Heart left ventricle (tissue), 16 donors: ENCODE measurements around the gene KIF27. TPM values are rescaled to one million over a fixed set of nuclear protein-coding genes. Genes with fewer than 3 reads are reported as not detected.

ENCODE experiments used
- ATAC-seq, 4 donors: fragments of 200-7000 bp; cut with Tn5 transposase; one replicate each; pipeline ENCODE4 v1.9.1; 2020 to 2022; ENCODE audit warnings: moderate library complexity in 4 of 4, mild to moderate bottlenecking in 3 of 4, moderate number of reproducible peaks in 1 of 4
- DNase-seq, 5 donors: peaks; one replicate each; pipeline ENCODE4 v3.0.0-alpha.2; 2020
- H3K27ac ChIP-seq, 12 donors: fragments of 200-600 bp; sonication (generic) in 4 of 12; one replicate each; pipeline versions ENCODE4 v1.5.0 to v1.8.0; 2016 to 2022; ENCODE audit warnings: mild to moderate bottlenecking in 2 of 12
- H3K27me3 ChIP-seq, 9 donors: fragments of 200-600 bp; sonication (generic) in 2 of 9; one replicate each; pipeline versions ENCODE4 v1.5.1 to v1.8.0; 2016 to 2022; ENCODE audit warnings: mild to moderate bottlenecking in 3 of 9
- H3K36me3 ChIP-seq, 9 donors: fragments of 200-600 bp; sonication (generic) in 2 of 9; one replicate each; pipeline versions ENCODE4 v1.5.0 to v1.8.0; 2018 to 2022; ENCODE audit warnings: mild to moderate bottlenecking in 2 of 9
- H3K4me1 ChIP-seq, 12 donors: fragments of 200-600 bp; sonication (generic) in 4 of 12; one replicate each; pipeline versions ENCODE4 v1.5.0 to v1.8.0; 2016 to 2022; ENCODE audit warnings: mild to moderate bottlenecking in 3 of 12
- H3K4me3 ChIP-seq, 12 donors: fragments of 200-600 bp; sonication (generic) in 4 of 12; one replicate each; pipeline versions ENCODE4 v1.5.0 to v1.8.0; 2017 to 2022; ENCODE audit warnings: mild to moderate bottlenecking in 9 of 12, moderate library complexity in 4 of 12
- H3K9me3 ChIP-seq, 12 donors: fragments of 200-600 bp; sonication (generic) in 4 of 12; one replicate each; pipeline versions ENCODE4 v1.5.0 to v1.8.0; 2016 to 2022; ENCODE audit warnings: mild to moderate bottlenecking in 1 of 12
- POLR2A ChIP-seq, 2 donors: fragments of 450-650 bp; IDR thresholded peaks; one replicate each; pipeline ENCODE4 v1.6.1; 2017; ENCODE audit warnings: antibody characterized with exemption in 2 of 2, mild to moderate bottlenecking in 2 of 2, moderate library complexity in 2 of 2
- WGBS, 4 donors: extraction: QIAGEN DNeasy Blood & Tissue Kit in 2 of 4; methylation state at CpG; one replicate each; pipeline versions ENCODE4 v1.1.5 to v1.1.7; 2013 to 2018; 5-methylcytosine and 5-hydroxymethylcytosine counted together
- intact Hi-C, 10 donors: fragments of 100-400 bp; cut with DNase I; formaldehyde crosslinking; loops; one replicate each; pipeline versions ENCODE4 v1.11.1 to v1.14.2; 2022
- long read RNA-seq, 3 donors: library from polyadenylated mRNA; unstranded; transcript quantifications; one replicate each; pipeline ENCODE4 v2.0.0, GENCODE V29; 2020 to 2021
- polyA plus RNA-seq, 2 donors: library from polyadenylated mRNA; stranded (reverse); fragments of 200-250 nt; gene quantifications; one replicate each; pipeline ENCODE4 v1.2.3, GENCODE V29; 2013
- total RNA-seq, 9 donors: library from RNA; depleted of rRNA in 2 of 9; stranded (reverse); fragments of >200 nt in 2 of 9; fragmentation: NEBNext Ultra II Directional in 3 of 9; extraction: Animal tissue kit (Norgen Biotek cat#: 25700) in 3 of 9; gene quantifications; one replicate each; pipeline versions ENCODE4 v1.1.0 to v1.2.4, GENCODE V29; 2016 to 2023
- TF ChIP-seq, protein P1 (sequence below), 12 donors: fragments of 200-600 bp; sonication (generic) in 4 of 12; IDR thresholded peaks; one replicate each; pipeline versions ENCODE4 v1.5.0 to v1.8.0; 2018 to 2022; ENCODE audit warnings: antibody characterized with exemption in 12 of 12, mild to moderate bottlenecking in 5 of 12
- donor health status: ischemic (EF 13 %, LVEDD 7.1; RV severe dilation, severe dysfunction).
- donor health status: healthy with polysubstance abuse.
- donor health status: DM: no; HTN: yes; CAD: no.
- donor health status: DM: no; HTN: no; CAD: no.
- donor health status: ischemic (EF 25% LVEDD 6.9; RV normal size, moderate dysfunction).
- donor health status: ischemic (EF 25% LVEDD 5.7; RV mildly dilated, moderate dysfunction).
- donor health status: healthy.
- donor health status: DM: yes; HTN: yes; CAD: no.
- donor health status: ischemic (EF 35%, LVEDD 5.7; RV mildly dilated, moderate dysfunction).
- donor health status: nonischemic (EF 11% LVEDD 7.7; RV severe dilation, severe dysfunction).
- donor health status: DM: yes; HTN: yes; CAD: no.
- donor health status: PGD.
- donor health status: ischemic (EF 29% LVEDD 5.4; RV normal size, mild dysfunction).
- donor health status: nonischemic (EF 23%, LVEDD 6.1; RV moderate dilation, normal function).

The KIF27 gene, protein sequence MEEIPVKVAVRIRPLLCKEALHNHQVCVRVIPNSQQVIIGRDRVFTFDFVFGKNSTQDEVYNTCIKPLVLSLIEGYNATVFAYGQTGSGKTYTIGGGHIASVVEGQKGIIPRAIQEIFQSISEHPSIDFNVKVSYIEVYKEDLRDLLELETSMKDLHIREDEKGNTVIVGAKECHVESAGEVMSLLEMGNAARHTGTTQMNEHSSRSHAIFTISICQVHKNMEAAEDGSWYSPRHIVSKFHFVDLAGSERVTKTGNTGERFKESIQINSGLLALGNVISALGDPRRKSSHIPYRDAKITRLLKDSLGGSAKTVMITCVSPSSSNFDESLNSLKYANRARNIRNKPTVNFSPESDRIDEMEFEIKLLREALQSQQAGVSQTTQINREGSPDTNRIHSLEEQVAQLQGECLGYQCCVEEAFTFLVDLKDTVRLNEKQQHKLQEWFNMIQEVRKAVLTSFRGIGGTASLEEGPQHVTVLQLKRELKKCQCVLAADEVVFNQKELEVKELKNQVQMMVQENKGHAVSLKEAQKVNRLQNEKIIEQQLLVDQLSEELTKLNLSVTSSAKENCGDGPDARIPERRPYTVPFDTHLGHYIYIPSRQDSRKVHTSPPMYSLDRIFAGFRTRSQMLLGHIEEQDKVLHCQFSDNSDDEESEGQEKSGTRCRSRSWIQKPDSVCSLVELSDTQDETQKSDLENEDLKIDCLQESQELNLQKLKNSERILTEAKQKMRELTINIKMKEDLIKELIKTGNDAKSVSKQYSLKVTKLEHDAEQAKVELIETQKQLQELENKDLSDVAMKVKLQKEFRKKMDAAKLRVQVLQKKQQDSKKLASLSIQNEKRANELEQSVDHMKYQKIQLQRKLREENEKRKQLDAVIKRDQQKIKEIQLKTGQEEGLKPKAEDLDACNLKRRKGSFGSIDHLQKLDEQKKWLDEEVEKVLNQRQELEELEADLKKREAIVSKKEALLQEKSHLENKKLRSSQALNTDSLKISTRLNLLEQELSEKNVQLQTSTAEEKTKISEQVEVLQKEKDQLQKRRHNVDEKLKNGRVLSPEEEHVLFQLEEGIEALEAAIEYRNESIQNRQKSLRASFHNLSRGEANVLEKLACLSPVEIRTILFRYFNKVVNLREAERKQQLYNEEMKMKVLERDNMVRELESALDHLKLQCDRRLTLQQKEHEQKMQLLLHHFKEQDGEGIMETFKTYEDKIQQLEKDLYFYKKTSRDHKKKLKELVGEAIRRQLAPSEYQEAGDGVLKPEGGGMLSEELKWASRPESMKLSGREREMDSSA (N-terminal part only)
- 1 to 10 TPM; 2.5 to 4.2 (median 3.2) TPM for total RNA-seq
- polyA plus RNA-seq, result under 1 TPM; 0.53 to 0.62 TPM
- long read RNA-seq, donor 1, partial matches to known transcripts, result 0 of 1 reads
- long read RNA-seq, donor 1, other reads (novel, unspliced or antisense), result 1 of 1 reads
- long read RNA-seq, donor 2, partial matches to known transcripts, result 4 of 7 reads
- long read RNA-seq, donor 2, other reads (novel, unspliced or antisense), result 3 of 7 reads
- long read RNA-seq, donor 3, partial matches to known transcripts, result 0 of 8 reads
- long read RNA-seq, donor 3, other reads (novel, unspliced or antisense), result 8 of 8 reads

DNA sequence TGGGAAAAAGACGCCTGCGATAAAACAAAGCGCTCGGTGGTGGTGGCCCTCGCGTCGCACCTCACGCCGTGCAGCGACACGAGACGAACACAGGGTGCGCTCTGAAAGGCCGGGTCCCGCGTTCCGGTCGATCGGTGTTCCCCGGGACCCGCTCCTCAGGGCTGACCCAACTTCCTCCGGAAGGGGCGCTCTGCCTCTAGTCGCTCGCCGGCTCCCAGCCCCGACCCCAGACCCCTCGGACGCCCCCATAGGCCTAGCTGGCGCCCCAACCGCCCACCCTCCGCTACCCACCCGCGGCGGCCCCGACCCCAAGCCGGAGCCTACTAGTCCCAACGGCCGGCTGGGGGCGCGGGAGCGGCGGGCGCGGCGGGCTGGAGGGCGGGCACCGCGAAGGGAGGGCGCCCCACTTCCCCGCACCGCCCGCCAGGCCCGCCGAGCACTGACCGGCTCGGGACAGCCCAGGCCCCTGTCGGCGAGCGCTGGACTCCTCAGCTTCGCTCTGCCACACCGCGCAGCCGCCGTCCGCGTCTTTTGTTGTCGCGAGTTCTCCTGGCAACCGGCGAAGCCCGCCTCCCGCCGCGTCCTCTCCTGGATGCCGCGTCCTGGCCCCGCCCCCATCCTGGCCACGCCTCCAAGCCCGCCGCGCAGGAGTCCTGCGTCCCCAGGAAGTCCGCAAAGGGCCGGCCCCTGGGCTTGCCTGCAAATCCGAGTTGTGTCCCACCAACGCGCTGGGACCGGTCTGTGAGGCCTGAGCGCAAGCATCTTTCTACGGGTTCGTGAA lies at the start of gene KIF27:
Gene KIF27 (minus strand): TSS at position 506 of the 781 bp plus-strand sequence. CDS start 5,841 bp downstream, outside the sequence.
- Histone ChIP-seq H3K4me3 (peak within 1 kb of the TSS; percentile 65 to 96 (median 76)), H3K36me3 (peaks cover 0 to 4% (median 0%) of the 10 kb centered on the region in 9 donors), H3K4me1 (peaks cover 0 to 12% (median 5%) of the 10 kb centered on the region in 12 donors), H3K9me3 (no peaks in the 10 kb centered on the region), H3K27me3 (no peaks in the 10 kb centered on the region), H3K27ac (peak within 1 kb of the TSS; percentile 66 to 98 (median 92))
- intact Hi-C loops, result loop anchor here in 4 of 10 donors (5.0 to 10.0 kb wide), 2 partner anchors 61 to 296 kb away; partner anchors contain the start of genes HNRNPK (in 3 of the 4), RMI1 (in 3 of the 4) and IDNK (in 1 of the 4)
- 0 to 1% (median 1%) methylated on average over 30 to 92 of the region's 92 CpGs for WGBS, 4 donors
- peak; percentile 98 to 99 (median 99) for ATAC-seq
- peak; percentile 26 to 89 for TF ChIP-seq POLR2A (IDR thresholded peaks at IDR 0.05)
- TF ChIP-seq, protein P1, sequence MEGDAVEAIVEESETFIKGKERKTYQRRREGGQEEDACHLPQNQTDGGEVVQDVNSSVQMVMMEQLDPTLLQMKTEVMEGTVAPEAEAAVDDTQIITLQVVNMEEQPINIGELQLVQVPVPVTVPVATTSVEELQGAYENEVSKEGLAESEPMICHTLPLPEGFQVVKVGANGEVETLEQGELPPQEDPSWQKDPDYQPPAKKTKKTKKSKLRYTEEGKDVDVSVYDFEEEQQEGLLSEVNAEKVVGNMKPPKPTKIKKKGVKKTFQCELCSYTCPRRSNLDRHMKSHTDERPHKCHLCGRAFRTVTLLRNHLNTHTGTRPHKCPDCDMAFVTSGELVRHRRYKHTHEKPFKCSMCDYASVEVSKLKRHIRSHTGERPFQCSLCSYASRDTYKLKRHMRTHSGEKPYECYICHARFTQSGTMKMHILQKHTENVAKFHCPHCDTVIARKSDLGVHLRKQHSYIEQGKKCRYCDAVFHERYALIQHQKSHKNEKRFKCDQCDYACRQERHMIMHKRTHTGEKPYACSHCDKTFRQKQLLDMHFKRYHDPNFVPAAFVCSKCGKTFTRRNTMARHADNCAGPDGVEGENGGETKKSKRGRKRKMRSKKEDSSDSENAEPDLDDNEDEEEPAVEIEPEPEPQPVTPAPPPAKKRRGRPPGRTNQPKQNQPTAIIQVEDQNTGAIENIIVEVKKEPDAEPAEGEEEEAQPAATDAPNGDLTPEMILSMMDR (IDR thresholded peaks at IDR 0.05), result peak in 11 of 12 donors; percentile 21 to 56 (median 37)
- peak; percentile 99 to 100 (median 99) for DNase-seq

DNA sequence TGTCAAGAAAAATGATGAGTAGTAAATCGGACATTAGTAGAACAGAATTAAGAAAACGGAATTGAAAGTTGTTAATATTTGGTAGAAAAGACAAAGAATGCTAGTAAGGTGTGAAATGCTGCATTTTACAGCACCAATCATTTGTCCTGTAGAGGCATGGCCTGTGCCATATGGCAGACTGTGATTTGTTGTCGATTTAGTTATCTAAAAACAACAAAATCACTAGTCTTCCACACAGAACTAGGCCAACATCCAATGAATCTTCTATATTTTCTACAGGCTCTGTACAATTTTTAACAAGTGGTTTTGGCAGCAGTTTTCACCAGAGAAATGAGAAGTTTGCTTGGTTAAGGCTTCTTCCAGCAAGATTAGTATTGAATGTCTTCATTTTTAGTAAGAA lies 48.4 kb upstream of the KIF27 start:
- H3K27ac ChIP-seq, result no peak overlapping the region
- H3K9me3 ChIP-seq, result no peaks in the 10 kb centered on the region
- TF ChIP-seq, protein P1 (IDR thresholded peaks at IDR 0.05), result no peak
- TF ChIP-seq POLR2A (IDR thresholded peaks at IDR 0.05), result no peak
- 68 to 75% (median 70%) methylated on average over 3 of the region's 3 CpGs for WGBS, 4 donors
- DNase-seq (no peak), ATAC-seq (no peak)
- peaks cover 0 to 23% (median under 1%) of the 10 kb centered on the region in 12 donors for H3K4me1 ChIP-seq
- no peak overlapping the region for H3K4me3 ChIP-seq
- no peaks in the 10 kb centered on the region for H3K27me3 ChIP-seq
- intact Hi-C loops, result no loop called here
- H3K36me3 ChIP-seq, result peaks cover 3 to 93% (median 86%) of the 10 kb centered on the region in 9 donors

DNA sequence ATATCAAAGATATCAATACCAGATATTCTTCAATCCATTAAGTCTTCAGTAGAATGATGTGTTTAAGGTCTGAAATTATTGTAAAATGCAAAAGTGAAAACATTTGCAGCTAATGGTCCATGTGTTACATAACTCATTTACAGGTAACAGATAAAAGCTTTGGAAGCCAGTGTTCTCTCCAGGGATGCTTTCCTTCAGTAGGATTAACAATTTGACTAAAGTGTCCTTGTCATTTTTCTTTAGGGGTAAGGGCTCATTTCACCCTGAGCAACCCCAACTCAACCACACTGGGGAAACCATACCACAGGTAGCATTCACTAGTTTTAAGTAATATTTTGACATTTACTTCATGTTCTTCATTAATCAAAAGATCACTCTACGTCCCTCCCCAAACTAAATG lies 45.8 kb upstream of the KIF27 start:
- WGBS, 4 donors, result 75 to 81% (median 77%) methylated on average over 1 of the region's 1 CpG
- ATAC-seq, result no peak
- H3K36me3 ChIP-seq, result peaks cover 0 to 67% (median 61%) of the 10 kb centered on the region in 9 donors

More for the DNA sequence above, 45.8 kb upstream of the KIF27 start:
- TF ChIP-seq, protein P1 (IDR thresholded peaks at IDR 0.05), result no peak
- TF ChIP-seq POLR2A (IDR thresholded peaks at IDR 0.05), result no peak
- no peak overlapping the region for H3K4me3 ChIP-seq
- no peaks in the 10 kb centered on the region for H3K9me3 ChIP-seq
- intact Hi-C loops, result no loop called here
- H3K27me3 ChIP-seq, result no peaks in the 10 kb centered on the region
- peaks cover 0 to 8% (median 0%) of the 10 kb centered on the region in 12 donors for H3K4me1 ChIP-seq
- DNase-seq, result no peak
- H3K27ac ChIP-seq, result no peak overlapping the region
